ENCODE results near the gene TBC1D14. TPM values are rescaled to one million over a fixed set of nuclear protein-coding genes. Genes with fewer than 3 reads are reported as not detected.

The TBC1D14 gene
- total and polyA plus RNA-seq, 10 of the 15 experiments (the other 5 are each of a cell fraction or from before 2014, with no cell fraction given) = 0.87 to 39.3 (median 30.1) TPM

GRCh38 chr4:7066006-7066405 lies 156.4 kb downstream of the TBC1D14 start:
- H2AFZ ChIP-seq (ENCODE audit: control insufficient read depth, low read depth, low read length) = no peak overlapping the region
- no peaks in the 10 kb centered on the region for H3K9me3 ChIP-seq (replicated peaks; ENCODE audit: control insufficient read depth, insufficient read depth, low read length)
- H3K27ac ChIP-seq (ENCODE audit: control insufficient read depth, insufficient read depth) = no peak overlapping the region
- H3K36me3 ChIP-seq (ENCODE audit: control insufficient read depth in 2 of 2, insufficient read depth in 2 of 2, low read length in 1 of 2) = peaks cover 10 to 18% of the 10 kb centered on the region in 2 experiments
- TF ChIP-seq BMI1 (IDR thresholded peaks at IDR 0.05; ENCODE audit: borderline replicate concordance) = no peak
- TF ChIP-seq SMC3 (IDR thresholded peaks at IDR 0.05; ENCODE audit: borderline replicate concordance, low read length) = no peak
- no peak for TF ChIP-seq SUZ12 (IDR thresholded peaks at IDR 0.05; ENCODE audit: unreplicated experiment)
- TF ChIP-seq MYC (IDR thresholded peaks at IDR 0.05; ENCODE audit: insufficient read depth, insufficient read length, insufficient replicate concordance, low read length, severe bottlenecking) = no peak
- no peak for TF ChIP-seq TCF12 (IDR thresholded peaks at IDR 0.05; ENCODE audit: low read depth, low read length)
- no peak for TF ChIP-seq POU2F2 (IDR thresholded peaks at IDR 0.05; ENCODE audit: borderline replicate concordance, low read depth, low read length)
- 93% methylated on average over 11 of the region's 11 CpGs for WGBS (ENCODE audit: insufficient coverage, insufficient replicate concordance, low lambda C conversion rate, missing lambda C conversion rate)
- H3K79me2 ChIP-seq (ENCODE audit: control insufficient read depth, insufficient read depth, low read length) = peaks cover 38% of the 10 kb centered on the region
- intact Hi-C loops (cut with micrococcal nuclease; ENCODE audit: unreplicated experiment) (loop anchor here (5.0 kb wide), 1 partner anchor 284 kb away; the partner anchor contains the start of gene KIAA0232), in situ Hi-C loops (cut with MboI) (no loop called here)
- POLR2A ChIA-PET = interaction anchor here (0.7 to 6.5 kb wide), 4 partner anchors 9 to 157 kb away, joined by 4 to 88 read pairs (median 5); partner anchors contain the start of genes TADA2B and TBC1D14
- SMC1A ChIA-PET (ENCODE audit: uncharacterized antibody, unreplicated experiment) = interaction anchor here (0.7 to 7.2 kb wide), 9 partner anchors 9 to 518 kb away, joined by 3 to 79 read pairs (median 4); partner anchors contain the start of gene TADA2B
- H3K4me3 ChIP-seq = peak overlapping the region; percentile 68
- RAD21 ChIA-PET (ENCODE audit: unreplicated experiment) = interaction anchor here (1.5 to 6.0 kb wide), 2 partner anchors 22 to 25 kb away, joined by 3 to 87 read pairs; partner anchors contain the start of gene TADA2B
- BruUV-seq (replicated peaks) = no TSS peak
- CTCF ChIA-PET = interaction anchor here (0.7 to 11.2 kb wide), 10 partner anchors 9 to 346 kb away, joined by 3 to 210 read pairs (median 16); partner anchors contain the start of genes TADA2B and TBC1D14
- ATAC-seq (no peak), FAIRE-seq (no peak), DNase-seq (ENCODE audit: low read depth, low spot score) (no peak)
- H3K4me1 ChIP-seq (ENCODE audit: control insufficient read depth, insufficient read depth, low read length) = peaks cover 14% of the 10 kb centered on the region
- H3K9ac ChIP-seq (ENCODE audit: control insufficient read depth, insufficient read depth, low read length) = no peak overlapping the region
- H4K20me1 ChIP-seq (ENCODE audit: control insufficient read depth, insufficient read depth) = peaks cover 4% of the 10 kb centered on the region; the same call in 1 of the 2 replicates
- H3K4me2 ChIP-seq (ENCODE audit: control insufficient read depth, insufficient read depth) = peak overlapping the region; percentile 97
- H3K27me3 ChIP-seq (replicated peaks in 1 of 2; ENCODE audit: control insufficient read depth in 2 of 2, insufficient read depth in 2 of 2, low read length in 1 of 2) = no peaks in the 10 kb centered on the region
